ENCODE data around the gene DNTTIP2. TPM values are rescaled to one million over a fixed set of nuclear protein-coding genes. Genes with fewer than 3 reads are reported as not detected.

Gene DNTTIP2
- polyA plus RNA-seq, 12 donors = 41.9 to 75.0 (median 49.4) TPM; not detected in 1

Other genes starting within 250 kb of the DNTTIP2 start
- 10 to 100 TPM in 11 of 12 donors, not detected in 1; 14.7 to 23.5 (median 17.7) TPM for gene BCAR3, start 197.4 kb downstream of the DNTTIP2 start, polyA plus RNA-seq (ENCODE audit: insufficient read length in 12 of 12)
- 10 to 100 TPM in 3 of 12 donors, 1 to 10 TPM in 9; 5.6 to 86.3 (median 8.6) TPM for gene GCLM, start 30.2 kb upstream of the DNTTIP2 start, polyA plus RNA-seq (ENCODE audit: insufficient read length in 12 of 12)
- gene ABCA4, start 241.9 kb upstream of the DNTTIP2 start, polyA plus RNA-seq (ENCODE audit: insufficient read length in 12 of 12) = 1 to 10 TPM in 1 of 12 donors, under 1 TPM in 9, not detected in 2; 0.20 to 2.3 (median 0.70) TPM

Measured in muscle of arm (tissue), 12 donors.